Neural progenitor cell (in vitro differentiated cells): Measurements from ENCODE around the gene MYL2. TPM values are rescaled to one million over a fixed set of nuclear protein-coding genes. Genes with fewer than 3 reads are reported as not detected.

Experiments
- DNase-seq: peaks from one replicate; pipeline ENCODE4 v3.0.0-alpha.2; 2016; ENCODE audit warnings: low spot score
- H2AFZ ChIP-seq: fragments of 200-600 bp; sonication (generic); replicated peaks from 2 replicates; pipeline ENCODE4 v1.6.1; 2016; ENCODE audit warnings: antibody characterized with exemption
- H3F3A ChIP-seq: fragments of 200-600 bp; sonication (generic); 2 replicates; pipeline ENCODE4 v1.6.1; 2016; ENCODE audit warnings: antibody characterized with exemption, low read depth
- H3K27ac ChIP-seq: fragments of 200-600 bp; sonication (generic); 2 replicates; pipeline ENCODE4 v1.5.1; 2016; ENCODE audit warnings: mild to moderate bottlenecking
- H3K27me3 ChIP-seq: fragments of 200-600 bp; sonication (generic); 2 replicates; pipeline ENCODE4 v1.6.1; 2016; ENCODE audit warnings: mild to moderate bottlenecking, moderate library complexity
- H3K36me3 ChIP-seq: fragments of 200-600 bp; sonication (generic); 2 replicates; pipeline ENCODE4 v1.5.1; 2016
- H3K4me1 ChIP-seq: fragments of 200-600 bp; sonication (generic); 2 replicates; pipeline ENCODE4 v1.6.1; 2016; ENCODE audit warnings: mixed run types
- H3K4me2 ChIP-seq: fragments of 200-600 bp; sonication (generic); 2 replicates; pipeline ENCODE4 v1.6.1; 2016
- H3K4me3 ChIP-seq: fragments of 200-600 bp; sonication (generic); 2 replicates; pipeline ENCODE4 v1.5.1; 2016
- H3K79me2 ChIP-seq: fragments of 200-600 bp; sonication (generic); 2 replicates; pipeline ENCODE4 v1.6.1; 2016; ENCODE audit warnings: low read depth
- H3K9ac ChIP-seq: fragments of 200-600 bp; sonication (generic); 2 replicates; pipeline ENCODE4 v1.6.1; 2016
- H3K9me3 ChIP-seq: fragments of 200-600 bp; sonication (generic); 2 replicates; pipeline ENCODE4 v1.5.1; 2016; ENCODE audit warnings: low read depth
- H4K20me1 ChIP-seq: fragments of 200-600 bp; sonication (generic); 2 replicates; pipeline ENCODE4 v1.6.1; 2016; ENCODE audit warnings: low read depth
- H3K27ac Mint-ChIP-seq: 3 replicates; pipeline ENCODE4 v1.8.0; 2021; ENCODE audit warnings: mixed read lengths
- H3K27me3 Mint-ChIP-seq: 2 replicates; pipeline ENCODE4 v1.8.0; 2022; ENCODE audit warnings: low read depth, mild to moderate bottlenecking, inconsistent platforms, moderate library complexity, mixed read lengths; ENCODE audit not compliant: insufficient read depth
- H3K36me3 Mint-ChIP-seq: 3 replicates; pipeline ENCODE4 v1.8.0; 2021; ENCODE audit warnings: mixed read lengths
- H3K4me1 Mint-ChIP-seq: 3 replicates; pipeline ENCODE4 v1.8.0; 2021; ENCODE audit warnings: mixed read lengths
- H3K4me3 Mint-ChIP-seq: 3 replicates; pipeline ENCODE4 v1.8.0; 2021; ENCODE audit warnings: mild to moderate bottlenecking, moderate library complexity, mixed read lengths
- H3K9me3 Mint-ChIP-seq: 3 replicates; pipeline ENCODE4 v1.8.0; 2020; ENCODE audit warnings: mixed read lengths
- CTCF ChIP-seq: fragments of 200-600 bp; sonication (generic); IDR thresholded peaks from 2 replicates; pipeline ENCODE4 v1.5.1; 2017; ENCODE audit warnings: antibody characterized with exemption, mild to moderate bottlenecking
- EZH2 ChIP-seq: fragments of 200-600 bp; sonication (generic); IDR thresholded peaks from 2 replicates; pipeline ENCODE4 v1.6.1; 2017; ENCODE audit warnings: antibody characterized with exemption, mild to moderate bottlenecking, moderate library complexity
- EZH2phosphoT487 ChIP-seq: fragments of 200-600 bp; sonication (generic); IDR thresholded peaks from 2 replicates; pipeline ENCODE4 v1.6.1; 2017; ENCODE audit warnings: antibody characterized with exemption
- total RNA-seq: library from RNA; depleted of rRNA; stranded (reverse); fragments of >200 nt; gene quantifications from 2 replicates; pipeline ENCODE4 v1.2.3, GENCODE V29; 2015; ENCODE audit warnings: low replicate concordance

The MYL2 gene
- total RNA-seq, 1 donor from 2014 or later = not detected

GRCh38 chr12:110922652-110923051 is 2.3 kb upstream of the MYL2 start:
- Histone ChIP-seq H3K36me3 (no peaks in the 10 kb centered on the region), H3K9ac (no peak overlapping the region), H3K27me3 (no peaks in the 10 kb centered on the region), H3K4me2 (peak overlapping the region; percentile 41), H3K27ac (no peak overlapping the region), H3K9me3 (no peaks in the 10 kb centered on the region), H3K79me2 (no peaks in the 10 kb centered on the region), H4K20me1 (no peaks in the 10 kb centered on the region), H3K4me3 (no peak overlapping the region), H2AFZ (peak overlapping the region; percentile 47), H3F3A (no peaks in the 10 kb centered on the region), H3K4me1 (peaks cover 16% of the 10 kb centered on the region)
- peak; percentile 36 for DNase-seq
- H3K4me3 Mint-ChIP-seq = no peak overlapping the region
- H3K9me3 Mint-ChIP-seq = no peaks in the 10 kb centered on the region
- H3K27me3 Mint-ChIP-seq = peaks cover 11% of the 10 kb centered on the region
- no peak for TF ChIP-seq EZH2phosphoT487
- TF ChIP-seq EZH2 = no peak
- TF ChIP-seq CTCF = no peak
- no peaks in the 10 kb centered on the region for H3K36me3 Mint-ChIP-seq
- peaks cover 24% of the 10 kb centered on the region for H3K4me1 Mint-ChIP-seq
- H3K27ac Mint-ChIP-seq = no peak overlapping the region

- H3K4me3 ChIP-seq = no peak overlapping the region
- no peaks in the 10 kb centered on the region for H3K36me3 Mint-ChIP-seq
- TF ChIP-seq EZH2 (no peak), CTCF (no peak), EZH2phosphoT487 (no peak)
- H3K27me3 Mint-ChIP-seq = peaks cover 12% of the 10 kb centered on the region
- H3K4me2 ChIP-seq = no peak overlapping the region
- H2AFZ ChIP-seq = no peak overlapping the region
- peaks cover 16% of the 10 kb centered on the region for H3K4me1 ChIP-seq
- H3K9ac ChIP-seq = no peak overlapping the region
- H3K9me3 ChIP-seq = no peaks in the 10 kb centered on the region
- H3K36me3 ChIP-seq = no peaks in the 10 kb centered on the region
- no peaks in the 10 kb centered on the region for H4K20me1 ChIP-seq
- no peak overlapping the region for H3K4me3 Mint-ChIP-seq
- peak overlapping the region; percentile 68 for H3K27ac Mint-ChIP-seq
- H3K9me3 Mint-ChIP-seq = no peaks in the 10 kb centered on the region
- H3K79me2 ChIP-seq = no peaks in the 10 kb centered on the region
- H3K27me3 ChIP-seq = no peaks in the 10 kb centered on the region
- no peaks in the 10 kb centered on the region for H3F3A ChIP-seq
- H3K27ac ChIP-seq = no peak overlapping the region
- DNase-seq = no peak
- peaks cover 26% of the 10 kb centered on the region for H3K4me1 Mint-ChIP-seq
Measured at GRCh38 chr12:110921262-110921661, 883 bp upstream of the MYL2 start.

- DNase-seq = no peak
- Histone ChIP-seq H3K4me1 (peaks cover 16% of the 10 kb centered on the region), H3F3A (no peaks in the 10 kb centered on the region), H3K27me3 (no peaks in the 10 kb centered on the region), H4K20me1 (no peaks in the 10 kb centered on the region), H3K4me2 (no peak overlapping the region), H3K9me3 (no peaks in the 10 kb centered on the region), H3K9ac (no peak overlapping the region), H3K4me3 (no peak overlapping the region), H2AFZ (no peak overlapping the region), H3K36me3 (no peaks in the 10 kb centered on the region), H3K79me2 (no peaks in the 10 kb centered on the region), H3K27ac (no peak overlapping the region)
- no peak overlapping the region for H3K4me3 Mint-ChIP-seq
- H3K4me1 Mint-ChIP-seq = peaks cover 26% of the 10 kb centered on the region
- TF ChIP-seq EZH2phosphoT487 (no peak), CTCF (no peak), EZH2 (no peak)
- no peaks in the 10 kb centered on the region for H3K36me3 Mint-ChIP-seq
- H3K9me3 Mint-ChIP-seq = no peaks in the 10 kb centered on the region
- peaks cover 10% of the 10 kb centered on the region for H3K27me3 Mint-ChIP-seq
- no peak overlapping the region for H3K27ac Mint-ChIP-seq
Measured at GRCh38 chr12:110919720-110920119, 659 bp downstream of the MYL2 start.
